Measurements from ENCODE around the gene RARB. TPM values are rescaled to one million over a fixed set of nuclear protein-coding genes. Genes with fewer than 3 reads are reported as not detected.

The RARB gene
- total and polyA plus RNA-seq, 2 experiments from 2014 or later = 0.14 to 0.42 TPM

DNA sequence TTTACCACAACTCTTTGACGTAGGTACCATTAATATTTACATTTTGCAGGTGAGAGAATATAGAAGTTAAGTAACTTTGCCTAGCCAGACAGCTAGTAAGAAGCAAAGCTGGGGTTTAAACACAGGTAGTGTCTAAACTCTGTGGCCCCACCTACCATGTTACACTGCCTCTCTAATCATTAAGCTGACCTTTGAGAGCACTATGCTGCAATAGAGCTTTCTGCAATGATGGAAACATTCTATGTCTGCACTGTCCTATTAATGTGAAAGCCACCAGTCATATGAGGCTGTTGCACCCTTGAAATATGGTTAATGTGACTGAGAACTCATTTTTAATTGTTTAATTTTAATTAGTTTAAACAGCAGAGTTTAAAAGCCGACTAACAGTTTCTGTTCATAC, 6.3 kb upstream of the RARB start:
- H2AFZ ChIP-seq = no peak overlapping the region
- H3K27ac ChIP-seq (ENCODE audit: low read depth) = no peak overlapping the region
- H3K9me2 ChIP-seq (ENCODE audit: insufficient read depth) = no peaks in the 10 kb centered on the region
- ATAC-seq (no peak), DNase-seq (ENCODE audit: low spot score) (no peak)
- Mint-ChIP-seq H3K27me3 (ENCODE audit: insufficient read depth, low read depth, poor library complexity) (peaks cover 5% of the 10 kb centered on the region), H3K27ac (no peak overlapping the region), H3K9me3 (peaks cover 13% of the 10 kb centered on the region), H3K36me3 (ENCODE audit: low read depth) (peaks cover 22% of the 10 kb centered on the region), H3K4me1 (peaks cover 65% of the 10 kb centered on the region), H3K4me3 (no peak overlapping the region)
- peaks cover 55% of the 10 kb centered on the region for H3K4me1 ChIP-seq (ENCODE audit: insufficient read depth)
- H3K4me2 ChIP-seq = no peak overlapping the region
- no peaks in the 10 kb centered on the region for H4K20me1 ChIP-seq (replicated peaks; ENCODE audit: insufficient read depth)
- peaks cover under 1% of the 10 kb centered on the region; the same call in 1 of the 2 replicates for H3K27me3 ChIP-seq (ENCODE audit: insufficient read depth)
- no peaks in the 10 kb centered on the region for H3K79me2 ChIP-seq (replicated peaks; ENCODE audit: insufficient read depth)
- TF ChIP-seq ZNF331 (CRISPR knock-in tag; IDR thresholded peaks at IDR 0.05; ENCODE audit: low read depth) (no peak), POLR2AphosphoS5 (IDR thresholded peaks at IDR 0.05; ENCODE audit: low read depth) (no peak), EZH2phosphoT487 (IDR thresholded peaks at IDR 0.05; ENCODE audit: unreplicated experiment) (no peak), JUNB (IDR thresholded peaks at IDR 0.05; ENCODE audit: unreplicated experiment) (no peak), EZH2 (IDR thresholded peaks at IDR 0.05; ENCODE audit: low read depth, unreplicated experiment) (no peak), NANOG (IDR thresholded peaks at IDR 0.05; ENCODE audit: borderline replicate concordance) (no peak), CREB1 (CRISPR knock-in tag; IDR thresholded peaks at IDR 0.05; ENCODE audit: low read depth) (no peak)
- TF ChIP-seq, protein P1, sequence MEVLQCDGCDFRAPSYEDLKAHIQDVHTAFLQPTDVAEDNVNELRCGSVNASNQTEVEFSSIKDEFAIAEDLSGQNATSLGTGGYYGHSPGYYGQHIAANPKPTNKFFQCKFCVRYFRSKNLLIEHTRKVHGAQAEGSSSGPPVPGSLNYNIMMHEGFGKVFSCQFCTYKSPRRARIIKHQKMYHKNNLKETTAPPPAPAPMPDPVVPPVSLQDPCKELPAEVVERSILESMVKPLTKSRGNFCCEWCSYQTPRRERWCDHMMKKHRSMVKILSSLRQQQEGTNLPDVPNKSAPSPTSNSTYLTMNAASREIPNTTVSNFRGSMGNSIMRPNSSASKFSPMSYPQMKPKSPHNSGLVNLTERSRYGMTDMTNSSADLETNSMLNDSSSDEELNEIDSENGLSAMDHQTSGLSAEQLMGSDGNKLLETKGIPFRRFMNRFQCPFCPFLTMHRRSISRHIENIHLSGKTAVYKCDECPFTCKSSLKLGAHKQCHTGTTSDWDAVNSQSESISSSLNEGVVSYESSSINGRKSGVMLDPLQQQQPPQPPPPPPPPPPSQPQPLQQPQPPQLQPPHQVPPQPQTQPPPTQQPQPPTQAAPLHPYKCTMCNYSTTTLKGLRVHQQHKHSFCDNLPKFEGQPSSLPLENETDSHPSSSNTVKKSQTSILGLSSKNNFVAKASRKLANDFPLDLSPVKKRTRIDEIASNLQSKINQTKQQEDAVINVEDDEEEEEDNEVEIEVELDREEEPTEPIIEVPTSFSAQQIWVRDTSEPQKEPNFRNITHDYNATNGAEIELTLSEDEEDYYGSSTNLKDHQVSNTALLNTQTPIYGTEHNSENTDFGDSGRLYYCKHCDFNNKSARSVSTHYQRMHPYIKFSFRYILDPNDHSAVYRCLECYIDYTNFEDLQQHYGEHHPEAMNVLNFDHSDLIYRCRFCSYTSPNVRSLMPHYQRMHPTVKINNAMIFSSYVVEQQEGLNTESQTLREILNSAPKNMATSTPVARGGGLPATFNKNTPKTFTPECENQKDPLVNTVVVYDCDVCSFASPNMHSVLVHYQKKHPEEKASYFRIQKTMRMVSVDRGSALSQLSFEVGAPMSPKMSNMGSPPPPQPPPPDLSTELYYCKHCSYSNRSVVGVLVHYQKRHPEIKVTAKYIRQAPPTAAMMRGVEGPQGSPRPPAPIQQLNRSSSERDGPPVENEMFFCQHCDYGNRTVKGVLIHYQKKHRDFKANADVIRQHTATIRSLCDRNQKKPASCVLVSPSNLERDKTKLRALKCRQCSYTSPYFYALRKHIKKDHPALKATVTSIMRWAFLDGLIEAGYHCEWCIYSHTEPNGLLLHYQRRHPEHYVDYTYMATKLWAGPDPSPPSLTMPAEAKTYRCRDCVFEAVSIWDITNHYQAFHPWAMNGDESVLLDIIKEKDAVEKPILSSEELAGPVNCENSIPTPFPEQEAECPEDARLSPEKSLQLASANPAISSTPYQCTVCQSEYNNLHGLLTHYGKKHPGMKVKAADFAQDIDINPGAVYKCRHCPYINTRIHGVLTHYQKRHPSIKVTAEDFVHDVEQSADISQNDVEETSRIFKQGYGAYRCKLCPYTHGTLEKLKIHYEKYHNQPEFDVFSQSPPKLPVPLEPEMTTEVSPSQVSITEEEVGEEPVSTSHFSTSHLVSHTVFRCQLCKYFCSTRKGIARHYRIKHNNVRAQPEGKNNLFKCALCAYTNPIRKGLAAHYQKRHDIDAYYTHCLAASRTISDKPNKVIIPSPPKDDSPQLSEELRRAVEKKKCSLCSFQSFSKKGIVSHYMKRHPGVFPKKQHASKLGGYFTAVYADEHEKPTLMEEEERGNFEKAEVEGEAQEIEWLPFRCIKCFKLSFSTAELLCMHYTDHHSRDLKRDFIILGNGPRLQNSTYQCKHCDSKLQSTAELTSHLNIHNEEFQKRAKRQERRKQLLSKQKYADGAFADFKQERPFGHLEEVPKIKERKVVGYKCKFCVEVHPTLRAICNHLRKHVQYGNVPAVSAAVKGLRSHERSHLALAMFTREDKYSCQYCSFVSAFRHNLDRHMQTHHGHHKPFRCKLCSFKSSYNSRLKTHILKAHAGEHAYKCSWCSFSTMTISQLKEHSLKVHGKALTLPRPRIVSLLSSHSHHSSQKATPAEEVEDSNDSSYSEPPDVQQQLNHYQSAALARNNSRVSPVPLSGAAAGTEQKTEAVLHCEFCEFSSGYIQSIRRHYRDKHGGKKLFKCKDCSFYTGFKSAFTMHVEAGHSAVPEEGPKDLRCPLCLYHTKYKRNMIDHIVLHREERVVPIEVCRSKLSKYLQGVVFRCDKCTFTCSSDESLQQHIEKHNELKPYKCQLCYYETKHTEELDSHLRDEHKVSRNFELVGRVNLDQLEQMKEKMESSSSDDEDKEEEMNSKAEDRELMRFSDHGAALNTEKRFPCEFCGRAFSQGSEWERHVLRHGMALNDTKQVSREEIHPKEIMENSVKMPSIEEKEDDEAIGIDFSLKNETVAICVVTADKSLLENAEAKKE (CRISPR knock-in tag; IDR thresholded peaks at IDR 0.05) = no peak
- TF ChIP-seq, protein P2, sequence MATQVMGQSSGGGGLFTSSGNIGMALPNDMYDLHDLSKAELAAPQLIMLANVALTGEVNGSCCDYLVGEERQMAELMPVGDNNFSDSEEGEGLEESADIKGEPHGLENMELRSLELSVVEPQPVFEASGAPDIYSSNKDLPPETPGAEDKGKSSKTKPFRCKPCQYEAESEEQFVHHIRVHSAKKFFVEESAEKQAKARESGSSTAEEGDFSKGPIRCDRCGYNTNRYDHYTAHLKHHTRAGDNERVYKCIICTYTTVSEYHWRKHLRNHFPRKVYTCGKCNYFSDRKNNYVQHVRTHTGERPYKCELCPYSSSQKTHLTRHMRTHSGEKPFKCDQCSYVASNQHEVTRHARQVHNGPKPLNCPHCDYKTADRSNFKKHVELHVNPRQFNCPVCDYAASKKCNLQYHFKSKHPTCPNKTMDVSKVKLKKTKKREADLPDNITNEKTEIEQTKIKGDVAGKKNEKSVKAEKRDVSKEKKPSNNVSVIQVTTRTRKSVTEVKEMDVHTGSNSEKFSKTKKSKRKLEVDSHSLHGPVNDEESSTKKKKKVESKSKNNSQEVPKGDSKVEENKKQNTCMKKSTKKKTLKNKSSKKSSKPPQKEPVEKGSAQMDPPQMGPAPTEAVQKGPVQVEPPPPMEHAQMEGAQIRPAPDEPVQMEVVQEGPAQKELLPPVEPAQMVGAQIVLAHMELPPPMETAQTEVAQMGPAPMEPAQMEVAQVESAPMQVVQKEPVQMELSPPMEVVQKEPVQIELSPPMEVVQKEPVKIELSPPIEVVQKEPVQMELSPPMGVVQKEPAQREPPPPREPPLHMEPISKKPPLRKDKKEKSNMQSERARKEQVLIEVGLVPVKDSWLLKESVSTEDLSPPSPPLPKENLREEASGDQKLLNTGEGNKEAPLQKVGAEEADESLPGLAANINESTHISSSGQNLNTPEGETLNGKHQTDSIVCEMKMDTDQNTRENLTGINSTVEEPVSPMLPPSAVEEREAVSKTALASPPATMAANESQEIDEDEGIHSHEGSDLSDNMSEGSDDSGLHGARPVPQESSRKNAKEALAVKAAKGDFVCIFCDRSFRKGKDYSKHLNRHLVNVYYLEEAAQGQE (IDR thresholded peaks at IDR 0.05; ENCODE audit: unreplicated experiment) = no peak
- TF ChIP-seq, protein P3, sequence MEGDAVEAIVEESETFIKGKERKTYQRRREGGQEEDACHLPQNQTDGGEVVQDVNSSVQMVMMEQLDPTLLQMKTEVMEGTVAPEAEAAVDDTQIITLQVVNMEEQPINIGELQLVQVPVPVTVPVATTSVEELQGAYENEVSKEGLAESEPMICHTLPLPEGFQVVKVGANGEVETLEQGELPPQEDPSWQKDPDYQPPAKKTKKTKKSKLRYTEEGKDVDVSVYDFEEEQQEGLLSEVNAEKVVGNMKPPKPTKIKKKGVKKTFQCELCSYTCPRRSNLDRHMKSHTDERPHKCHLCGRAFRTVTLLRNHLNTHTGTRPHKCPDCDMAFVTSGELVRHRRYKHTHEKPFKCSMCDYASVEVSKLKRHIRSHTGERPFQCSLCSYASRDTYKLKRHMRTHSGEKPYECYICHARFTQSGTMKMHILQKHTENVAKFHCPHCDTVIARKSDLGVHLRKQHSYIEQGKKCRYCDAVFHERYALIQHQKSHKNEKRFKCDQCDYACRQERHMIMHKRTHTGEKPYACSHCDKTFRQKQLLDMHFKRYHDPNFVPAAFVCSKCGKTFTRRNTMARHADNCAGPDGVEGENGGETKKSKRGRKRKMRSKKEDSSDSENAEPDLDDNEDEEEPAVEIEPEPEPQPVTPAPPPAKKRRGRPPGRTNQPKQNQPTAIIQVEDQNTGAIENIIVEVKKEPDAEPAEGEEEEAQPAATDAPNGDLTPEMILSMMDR (conservative IDR thresholded peaks at IDR 0.05; ENCODE audit: low read depth in 2 of 2) = no peak
- no peak overlapping the region for H3K4me3 ChIP-seq
- no peaks in the 10 kb centered on the region for H3F3A ChIP-seq (replicated peaks; ENCODE audit: low read depth)
- no peaks in the 10 kb centered on the region for H3K36me3 ChIP-seq (ENCODE audit: insufficient read depth)

Measured in GM23338 (cell line).